Amniotic stem cell (primary cell): ENCODE results near the gene EHHADH.

Experiments used
- DNase-seq: peaks from one replicate; lab custom pipeline; 2025; lab: John Stamatoyannopoulos, UW

The EHHADH gene

DNA sequence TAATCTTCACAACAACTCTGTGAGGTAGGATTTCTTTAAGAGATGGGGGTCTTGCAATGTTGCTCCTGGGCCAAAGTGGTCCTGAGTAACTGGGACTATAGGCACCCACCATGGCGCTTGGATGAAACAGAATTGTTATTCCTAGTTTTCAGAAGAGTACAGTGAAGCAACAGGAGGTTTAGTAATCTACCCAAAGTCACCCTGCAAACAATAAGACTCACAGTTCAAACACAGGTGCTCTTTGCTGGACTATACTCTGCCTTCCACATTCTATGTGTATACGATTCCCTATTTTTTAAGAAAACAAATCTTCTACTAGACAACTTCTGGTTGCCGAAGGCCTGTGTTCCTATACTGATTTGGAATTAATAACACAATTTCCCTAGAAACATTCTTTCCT, 109.1 kb downstream of the EHHADH start:
- DNase-seq: no peak
